Mucosa of rectum (tissue), 2 donors: ENCODE results near the gene SDK1.

ENCODE experiments used
- H3K27ac ChIP-seq, 2 donors: one replicate each; pipeline ENCODE4 v1.7.0; 2013; ENCODE audit warnings: inconsistent platforms in 2 of 2, low read depth in 2 of 2, low read length in 2 of 2
- H3K27me3 ChIP-seq, 2 donors: one replicate each; pipeline ENCODE4 v1.7.0; 2013; ENCODE audit warnings: low read length in 2 of 2; ENCODE audit not compliant: control insufficient read depth in 2 of 2, insufficient read depth in 2 of 2
- H3K36me3 ChIP-seq, 2 donors: one replicate each; pipeline ENCODE4 v1.7.0; 2013; ENCODE audit warnings: low read length in 2 of 2; ENCODE audit not compliant: control insufficient read depth in 2 of 2, insufficient read depth in 2 of 2
- H3K4me1 ChIP-seq, 2 donors: one replicate each; pipeline ENCODE4 v1.7.0; 2013; ENCODE audit warnings: low read length in 2 of 2, mild to moderate bottlenecking in 1 of 2; ENCODE audit not compliant: control insufficient read depth in 2 of 2, insufficient read depth in 2 of 2
- H3K4me3 ChIP-seq, 2 donors: one replicate each; pipeline ENCODE4 v1.7.0; 2013; ENCODE audit warnings: low read length in 2 of 2
- H3K9ac ChIP-seq, 2 donors: one replicate each; pipeline ENCODE4 v1.7.0; 2013; ENCODE audit warnings: low read length in 2 of 2, low read depth in 1 of 2, mild to moderate bottlenecking in 1 of 2
- H3K9me3 ChIP-seq, 2 donors: one replicate each; pipeline ENCODE4 v1.7.0; 2013; ENCODE audit warnings: low read length in 2 of 2; ENCODE audit not compliant: control insufficient read depth in 2 of 2
- donor health status: healthy.
- donor health status: Normal muscosa, but diverticular disease.

The SDK1 gene

DNA sequence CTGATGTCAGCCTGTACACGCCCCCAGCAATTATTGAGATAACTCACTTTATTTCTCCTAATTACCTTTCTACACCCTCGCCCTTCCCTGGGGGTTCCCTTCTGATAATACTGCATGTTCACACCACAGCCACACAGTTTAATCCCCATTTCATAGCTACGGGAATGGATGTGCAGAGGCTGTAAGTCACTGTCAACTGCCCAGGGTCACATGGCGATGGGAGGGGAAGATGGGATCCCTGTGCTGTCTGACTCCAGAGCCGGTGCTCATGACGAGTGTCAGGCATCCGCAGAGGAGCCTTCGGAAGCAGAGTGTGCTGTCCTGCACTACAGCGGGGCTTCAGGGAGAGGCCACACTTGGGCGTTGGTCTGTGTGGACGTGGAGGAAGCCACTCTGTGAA lies 688.7 kb downstream of the SDK1 start:
- H3K27ac ChIP-seq: no peak overlapping the region
- H3K27me3 ChIP-seq: no peaks in the 10 kb centered on the region
- H3K36me3 ChIP-seq: no peaks in the 10 kb centered on the region
- H3K9ac ChIP-seq: no peak overlapping the region
- no peak overlapping the region for H3K4me3 ChIP-seq
- no peaks in the 10 kb centered on the region for H3K9me3 ChIP-seq
- no peaks in the 10 kb centered on the region for H3K4me1 ChIP-seq

DNA sequence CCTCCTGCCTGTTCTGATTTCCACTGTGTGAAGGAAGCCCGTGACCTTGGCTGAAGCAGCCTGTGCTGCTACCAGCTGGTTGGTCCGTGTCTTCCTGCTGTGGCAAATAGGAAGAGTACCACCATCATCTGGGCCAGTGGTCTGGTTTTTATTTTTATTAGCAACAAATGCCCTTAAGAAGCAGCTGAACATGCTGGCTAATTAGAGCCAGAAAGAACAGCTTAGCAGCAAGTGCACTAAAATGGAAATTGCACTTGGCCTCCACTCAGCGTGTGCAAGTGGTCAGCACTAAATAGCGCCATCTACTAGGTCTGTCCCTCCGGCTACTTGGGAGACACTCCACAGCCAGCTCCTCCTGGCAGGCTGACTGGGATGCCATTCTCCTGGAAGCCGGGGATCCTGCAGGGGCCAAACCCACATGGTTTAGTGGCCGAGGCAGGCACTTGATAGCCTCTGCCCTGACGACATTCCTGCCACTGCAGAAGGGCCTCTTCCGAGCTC lies 690.7 kb downstream of the SDK1 start:
- Histone ChIP-seq H3K9ac (no peak overlapping the region), H3K27ac (no peak overlapping the region), H3K9me3 (no peaks in the 10 kb centered on the region), H3K4me1 (no peaks in the 10 kb centered on the region), H3K4me3 (no peak overlapping the region), H3K27me3 (no peaks in the 10 kb centered on the region), H3K36me3 (no peaks in the 10 kb centered on the region)

DNA sequence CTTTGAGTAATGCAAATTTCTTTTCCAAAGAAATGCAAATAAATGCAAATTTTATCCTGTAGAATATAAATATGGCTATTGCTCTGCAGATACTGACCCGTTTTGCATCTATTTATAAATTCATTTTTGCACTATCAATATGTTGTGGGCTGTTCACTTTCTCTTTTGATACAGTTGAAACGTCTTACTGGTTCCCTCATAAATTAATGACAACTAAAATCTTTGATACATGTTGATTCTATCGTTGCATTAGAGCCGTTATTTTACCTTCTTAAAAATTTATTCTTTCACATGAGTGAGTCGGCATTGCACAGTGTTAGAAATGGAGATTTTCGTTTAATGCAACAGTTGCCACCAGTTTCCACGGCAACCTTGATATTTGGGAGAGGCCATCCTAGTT lies 691.8 kb downstream of the SDK1 start:
- H3K4me3 ChIP-seq: no peak overlapping the region
- no peaks in the 10 kb centered on the region for H3K36me3 ChIP-seq
- H3K4me1 ChIP-seq: no peaks in the 10 kb centered on the region
- H3K9me3 ChIP-seq: no peaks in the 10 kb centered on the region
- no peak overlapping the region for H3K27ac ChIP-seq
- no peak overlapping the region for H3K9ac ChIP-seq
- no peaks in the 10 kb centered on the region for H3K27me3 ChIP-seq

DNA sequence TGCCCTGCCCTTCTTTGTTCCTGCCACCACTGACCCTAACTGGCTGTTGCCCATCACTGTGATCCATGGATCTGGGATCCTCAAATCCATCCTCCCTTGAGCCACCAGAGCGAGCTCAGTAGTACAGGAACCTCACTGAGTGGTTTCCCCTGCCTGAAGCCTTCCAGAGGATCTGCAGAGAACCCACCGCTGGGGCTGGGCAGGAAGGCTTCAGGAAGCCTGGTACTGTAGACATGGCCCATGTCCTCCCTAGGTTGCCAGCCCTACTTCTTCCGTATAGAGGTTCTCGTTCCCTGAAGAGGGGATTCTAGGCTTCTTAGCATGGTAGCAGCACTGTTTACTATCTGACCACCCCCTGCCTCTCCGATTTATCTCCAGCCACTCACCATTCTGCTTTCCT lies 693.7 kb downstream of the SDK1 start:
- Histone ChIP-seq H3K36me3 (no peaks in the 10 kb centered on the region), H3K9me3 (no peaks in the 10 kb centered on the region), H3K27ac (no peak overlapping the region), H3K4me3 (no peak overlapping the region), H3K4me1 (no peaks in the 10 kb centered on the region), H3K27me3 (no peaks in the 10 kb centered on the region), H3K9ac (no peak overlapping the region)

DNA sequence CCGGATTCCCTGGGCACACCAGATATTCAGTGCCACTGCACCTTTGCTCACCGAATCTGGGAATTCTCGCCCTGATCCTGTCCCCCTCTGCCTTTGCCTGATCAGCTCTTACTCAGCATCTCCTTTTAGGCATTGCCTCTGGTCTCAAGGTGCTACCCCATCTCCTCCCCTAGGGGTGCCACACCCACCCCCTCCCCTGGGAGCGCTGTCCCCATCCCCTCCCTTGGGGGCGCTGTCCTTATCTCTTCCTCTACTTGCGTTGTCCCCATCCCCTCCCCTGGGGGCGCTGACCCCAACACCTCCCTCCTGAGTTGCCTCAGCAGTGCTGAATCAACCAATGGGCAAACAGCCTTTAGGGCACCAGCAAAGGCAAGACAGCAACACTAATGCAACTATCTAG lies 694.1 kb downstream of the SDK1 start:
- no peak overlapping the region for H3K9ac ChIP-seq
- no peaks in the 10 kb centered on the region for H3K9me3 ChIP-seq

DNA sequence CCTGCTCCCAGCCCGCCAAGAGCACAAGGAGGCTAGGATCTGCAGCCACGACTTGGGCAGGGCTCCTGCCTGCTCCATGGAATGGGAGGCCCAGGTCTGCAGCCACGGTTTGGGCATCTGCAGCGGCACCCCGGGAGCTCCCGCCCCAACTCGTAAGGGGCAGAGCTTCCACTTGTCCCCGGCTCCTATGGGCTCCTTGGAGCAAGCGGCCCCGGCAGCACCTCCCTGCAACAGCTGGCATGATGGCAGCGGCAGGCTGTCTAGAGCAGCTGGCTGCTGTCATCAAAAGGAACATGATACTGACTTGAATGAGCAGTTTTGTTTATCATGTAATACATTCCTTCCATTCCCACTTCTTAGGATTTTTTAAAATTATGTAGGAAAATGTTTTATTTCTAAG lies 697.0 kb downstream of the SDK1 start:
- Histone ChIP-seq H3K27ac (no peak overlapping the region), H3K9me3 (no peaks in the 10 kb centered on the region), H3K9ac (no peak overlapping the region), H3K36me3 (no peaks in the 10 kb centered on the region), H3K4me3 (no peak overlapping the region), H3K4me1 (no peaks in the 10 kb centered on the region), H3K27me3 (no peaks in the 10 kb centered on the region)

More for the DNA sequence above, 694.1 kb downstream of the SDK1 start:
- H3K27ac ChIP-seq: no peak overlapping the region
- no peaks in the 10 kb centered on the region for H3K27me3 ChIP-seq
- no peaks in the 10 kb centered on the region for H3K4me1 ChIP-seq
- H3K36me3 ChIP-seq: no peaks in the 10 kb centered on the region
- H3K4me3 ChIP-seq: no peak overlapping the region

DNA sequence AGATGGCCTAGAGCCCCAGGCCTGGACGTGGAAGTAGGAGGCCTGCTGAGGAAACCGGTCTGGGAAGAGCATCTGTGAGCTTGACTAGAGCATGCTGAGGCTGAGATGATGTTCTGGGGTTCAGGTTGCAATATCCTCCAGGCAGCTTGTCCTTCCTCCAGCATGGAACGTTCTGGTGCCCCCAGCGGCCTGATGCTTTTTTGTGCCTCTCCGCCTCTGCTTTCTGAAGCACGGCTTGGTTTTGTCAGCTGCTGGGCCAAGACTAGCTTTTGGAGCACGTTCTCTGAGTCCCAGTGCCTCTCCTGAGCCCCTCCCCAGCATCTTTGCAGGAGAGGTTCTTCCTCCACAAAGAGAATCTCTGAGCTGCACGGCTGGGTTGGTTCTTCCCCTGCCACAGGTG lies 699.1 kb downstream of the SDK1 start:
- H3K9me3 ChIP-seq: no peaks in the 10 kb centered on the region
- H3K27me3 ChIP-seq: no peaks in the 10 kb centered on the region
- no peaks in the 10 kb centered on the region for H3K36me3 ChIP-seq
- H3K27ac ChIP-seq: no peak overlapping the region
- H3K9ac ChIP-seq: no peak overlapping the region
- H3K4me1 ChIP-seq: no peaks in the 10 kb centered on the region
- H3K4me3 ChIP-seq: no peak overlapping the region

DNA sequence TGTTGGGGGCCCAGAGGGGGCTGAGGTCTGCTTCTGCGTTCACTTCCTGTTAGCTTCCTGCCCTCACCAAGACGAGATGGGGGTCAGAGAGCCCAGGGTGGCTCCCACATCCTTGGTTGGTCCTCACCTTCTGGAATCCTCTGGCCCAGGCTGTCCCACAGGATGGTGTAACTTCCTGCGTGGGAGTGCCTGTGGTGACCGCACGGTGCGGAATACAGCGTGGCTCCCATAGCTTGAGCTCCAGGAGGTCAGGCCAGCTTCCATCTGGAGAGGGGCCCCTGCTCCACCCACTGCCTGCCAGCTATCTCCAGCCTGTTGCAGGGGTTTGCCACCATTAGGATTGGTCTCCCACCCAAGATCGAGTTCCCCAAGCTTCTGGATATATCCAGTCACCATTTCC lies 699.9 kb downstream of the SDK1 start:
- Histone ChIP-seq H3K9ac (no peak overlapping the region), H3K27me3 (no peaks in the 10 kb centered on the region), H3K9me3 (no peaks in the 10 kb centered on the region), H3K27ac (no peak overlapping the region), H3K4me1 (no peaks in the 10 kb centered on the region), H3K36me3 (no peaks in the 10 kb centered on the region), H3K4me3 (no peak overlapping the region)

DNA sequence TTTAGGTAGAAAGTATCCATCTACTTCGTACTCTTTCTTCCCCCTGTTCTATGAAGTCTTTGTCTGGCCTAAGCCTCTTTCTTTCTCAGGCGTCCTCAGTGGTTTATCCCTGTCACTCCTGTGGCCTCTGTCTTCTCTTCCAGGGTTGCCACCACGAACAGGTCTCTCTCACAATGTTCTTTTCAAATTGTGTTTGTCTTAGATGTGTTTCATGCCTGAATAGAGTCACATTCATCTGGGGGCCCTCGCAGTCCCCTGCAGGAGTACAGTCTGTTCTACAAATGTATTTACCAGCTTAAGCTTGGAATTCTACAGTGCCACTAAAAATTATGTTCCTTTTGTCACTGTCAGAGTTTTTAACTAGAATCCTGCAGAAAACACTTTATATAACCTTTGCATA lies 700.7 kb downstream of the SDK1 start:
- H3K27ac ChIP-seq: no peak overlapping the region
- no peaks in the 10 kb centered on the region for H3K4me1 ChIP-seq
- no peaks in the 10 kb centered on the region for H3K9me3 ChIP-seq
- H3K4me3 ChIP-seq: no peak overlapping the region
- no peaks in the 10 kb centered on the region for H3K36me3 ChIP-seq
- H3K27me3 ChIP-seq: no peaks in the 10 kb centered on the region
- no peak overlapping the region for H3K9ac ChIP-seq

DNA sequence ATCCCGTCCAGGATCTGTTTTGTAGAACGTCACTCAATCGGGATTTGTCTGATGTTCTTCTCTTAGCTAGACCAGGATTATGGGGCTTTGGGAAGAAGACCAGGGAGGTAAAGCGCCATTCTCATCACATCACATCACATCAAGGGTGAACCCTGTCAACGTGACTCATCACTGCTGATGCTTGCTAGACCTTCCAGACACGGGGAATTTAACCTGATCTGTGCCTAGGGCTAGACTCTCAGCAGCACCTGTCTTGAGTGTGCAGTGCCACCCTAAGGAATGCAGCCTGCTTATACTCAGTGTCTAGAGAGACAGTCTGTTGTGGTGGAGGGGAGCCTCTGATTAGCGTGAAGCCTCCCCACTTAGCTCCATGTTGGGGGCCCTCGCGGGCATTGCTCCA lies 702.5 kb downstream of the SDK1 start:
- no peaks in the 10 kb centered on the region for H3K27me3 ChIP-seq
- no peak overlapping the region for H3K27ac ChIP-seq
- no peak overlapping the region for H3K9ac ChIP-seq
- no peaks in the 10 kb centered on the region for H3K36me3 ChIP-seq
- H3K4me3 ChIP-seq: no peak overlapping the region
- no peaks in the 10 kb centered on the region for H3K9me3 ChIP-seq
- H3K4me1 ChIP-seq: no peaks in the 10 kb centered on the region

DNA sequence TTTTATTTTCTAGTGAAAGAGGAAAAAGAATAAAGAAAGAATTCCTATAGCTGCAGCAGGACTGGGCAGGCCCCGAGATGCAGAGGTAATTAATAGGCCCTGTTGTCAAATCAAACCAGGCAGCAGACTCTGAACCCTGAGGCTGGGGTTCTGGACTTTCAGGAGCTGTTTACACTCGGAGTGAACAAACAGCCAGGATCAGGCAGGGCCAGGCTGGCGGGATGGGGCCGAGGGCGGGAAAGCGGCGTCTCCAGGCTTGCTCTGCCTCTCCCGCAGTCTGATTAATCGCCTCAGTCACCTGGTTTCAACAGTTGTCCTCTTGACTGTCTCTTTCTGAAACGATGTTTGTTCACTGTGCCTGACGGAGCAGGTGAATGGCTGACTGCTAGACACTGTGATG lies 705.6 kb downstream of the SDK1 start:
- Histone ChIP-seq H3K4me3 (no peak overlapping the region), H3K36me3 (no peaks in the 10 kb centered on the region), H3K9ac (no peak overlapping the region), H3K9me3 (no peaks in the 10 kb centered on the region), H3K27me3 (no peaks in the 10 kb centered on the region), H3K4me1 (no peaks in the 10 kb centered on the region), H3K27ac (no peak overlapping the region)
